ENCODE data around the gene FHIT. TPM values are rescaled to one million over a fixed set of nuclear protein-coding genes. Genes with fewer than 3 reads are reported as not detected.

Gene FHIT
- total and polyA plus RNA-seq, 2 of the 4 experiments (the other 2 are of a cell fraction) = 0.07 TPM; not detected in 1

DNA sequence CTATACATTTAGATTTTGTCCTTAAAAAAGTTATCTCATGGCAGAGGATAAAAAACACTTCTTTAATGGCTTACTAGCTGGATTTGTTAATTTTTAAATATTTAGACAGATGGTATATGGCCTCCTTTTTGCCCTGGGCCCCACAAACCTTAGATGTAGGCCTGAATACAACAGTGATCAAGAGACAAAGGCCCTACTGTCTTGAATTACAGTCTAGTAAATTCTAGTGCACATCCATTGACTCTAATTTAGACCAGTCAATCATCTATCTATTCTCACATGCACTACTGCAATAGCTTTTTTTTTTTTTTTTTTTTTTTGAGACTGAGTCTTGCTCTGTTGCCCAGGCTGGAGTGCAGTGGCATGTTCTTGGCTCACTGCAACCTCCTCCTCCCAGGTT is 452.8 kb downstream of the FHIT start (continued):
- no peak for TF ChIP-seq BHLHE40 (IDR thresholded peaks at IDR 0.05; ENCODE audit: low read depth, low read length)
- TF ChIP-seq MAZ (IDR thresholded peaks at IDR 0.05; ENCODE audit: borderline replicate concordance, low read depth, low read length) = no peak
- TF ChIP-seq NFE2L2 (IDR thresholded peaks at IDR 0.05; ENCODE audit: low read depth, low read length) = no peak

DNA sequence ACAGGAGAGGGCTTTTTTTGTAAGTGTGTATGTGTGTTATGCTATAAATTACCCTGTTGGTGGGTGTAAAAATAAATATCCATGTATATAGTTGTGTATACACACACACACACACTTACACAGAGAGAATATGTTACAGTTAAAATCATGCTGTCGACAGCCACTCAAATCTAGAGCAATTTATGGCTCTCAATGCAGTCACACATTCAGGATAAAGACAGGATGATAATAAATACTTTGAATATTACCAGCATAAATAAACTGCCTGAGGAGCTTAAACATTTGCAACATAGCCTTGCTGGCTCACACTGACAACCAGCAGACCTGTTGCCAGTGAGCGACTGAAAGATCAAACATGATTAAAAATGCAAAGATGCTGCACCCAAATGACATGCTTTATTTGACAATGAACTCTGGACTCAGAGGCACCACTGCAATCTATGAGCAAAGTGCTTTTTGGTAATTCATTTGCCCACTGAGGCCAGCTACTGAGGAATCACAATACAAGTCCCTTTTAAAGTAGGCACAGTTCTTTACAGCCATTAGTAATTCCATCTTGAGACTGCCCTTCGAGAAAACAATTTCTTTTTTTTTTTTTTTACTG is 458.9 kb downstream of the FHIT start:
- no peak overlapping the region for H4K5ac ChIP-seq (ENCODE audit: low read depth, low read length)
- H3K23ac ChIP-seq (ENCODE audit: low read depth, low read length) = no peak overlapping the region
- H2BK120ac ChIP-seq (ENCODE audit: low read depth, low read length) = no peak overlapping the region
- H2BK20ac ChIP-seq (ENCODE audit: low read depth, low read length) = no peak overlapping the region
- H4K91ac ChIP-seq (ENCODE audit: insufficient read depth, low read depth, low read length) = no peak overlapping the region
- no peaks in the 10 kb centered on the region for H4K20me1 ChIP-seq (ENCODE audit: insufficient read depth, low read length)
- H4K8ac ChIP-seq (ENCODE audit: low read depth in 2 of 2, low read length in 2 of 2) = no peak overlapping the region
- no peak overlapping the region for H2AFZ ChIP-seq (replicated peaks; ENCODE audit: low read length, poor library complexity)
- no peak overlapping the region for H3K14ac ChIP-seq (replicated peaks; ENCODE audit: low read depth, low read length)
- POLR2A ChIA-PET (ENCODE audit: unreplicated experiment) = no interaction called here
- no peaks in the 10 kb centered on the region for H3K9me1 ChIP-seq (ENCODE audit: insufficient read depth, low read length)
- H3K4me2 ChIP-seq (ENCODE audit: low read depth, low read length) = no peak overlapping the region
- in situ Hi-C loops (cut with MboI; ENCODE audit: low sequenced_read_pairs) (no loop called here), intact Hi-C loops (cut with micrococcal nuclease) (no loop called here), dilution Hi-C loops (cut with HindIII; ENCODE audit: low sequenced_read_pairs, unreplicated experiment) (no loop called here)
- H3K27ac ChIP-seq (ENCODE audit: insufficient read depth, low read length) = no peak overlapping the region
- no peak overlapping the region for H2AK9ac ChIP-seq (replicated peaks; ENCODE audit: low read depth, low read length, poor library complexity)
- no peak overlapping the region for H3K4me3 ChIP-seq (ENCODE audit: insufficient read depth, low read depth, low read length)
- BruUV-seq (replicated peaks) = no TSS peak
- no peaks in the 10 kb centered on the region for H3K36me3 ChIP-seq (ENCODE audit: control insufficient read depth, insufficient read depth, low read length)
- H2AK5ac ChIP-seq (ENCODE audit: low read depth, low read length) = no peak overlapping the region
- DNase-seq = no peak
- no peak overlapping the region for H3K18ac ChIP-seq (ENCODE audit: low read depth, low read length)
- 17% methylated on average over 1 of the region's 3 CpGs; no CpG with 5 or more reads in 1 of the 2 experiments for WGBS, 2 experiments (ENCODE audit: extremely low coverage in 2 of 2, insufficient read length in 1 of 2)
- no peak overlapping the region for H3K56ac ChIP-seq (ENCODE audit: extremely low read depth, insufficient read depth, low read length)
- no peak overlapping the region for H3K4ac ChIP-seq (ENCODE audit: low read depth, low read length)
- H3K9ac ChIP-seq (ENCODE audit: low read depth, low read length) = no peak overlapping the region
- H2BK5ac ChIP-seq (ENCODE audit: low read depth, low read length, poor library complexity, severe bottlenecking) = no peak overlapping the region
- no peak overlapping the region for H2BK15ac ChIP-seq (ENCODE audit: low read depth, low read length)
- no peaks in the 10 kb centered on the region for H3K4me1 ChIP-seq (ENCODE audit: control insufficient read depth, insufficient read depth, low read length)
- TF ChIP-seq SMC3 (IDR thresholded peaks at IDR 0.05; ENCODE audit: low read depth, low read length) (no peak), CEBPB (IDR thresholded peaks at IDR 0.05; ENCODE audit: low read depth, low read length) (no peak), POLR2A (IDR thresholded peaks at IDR 0.05; ENCODE audit: low read depth, low read length) (no peak), RAD21 (IDR thresholded peaks at IDR 0.05; ENCODE audit: low read length) (no peak), MXI1 (IDR thresholded peaks at IDR 0.05; ENCODE audit: borderline replicate concordance, low read depth, low read length) (no peak)
- TF ChIP-seq, protein P1, sequence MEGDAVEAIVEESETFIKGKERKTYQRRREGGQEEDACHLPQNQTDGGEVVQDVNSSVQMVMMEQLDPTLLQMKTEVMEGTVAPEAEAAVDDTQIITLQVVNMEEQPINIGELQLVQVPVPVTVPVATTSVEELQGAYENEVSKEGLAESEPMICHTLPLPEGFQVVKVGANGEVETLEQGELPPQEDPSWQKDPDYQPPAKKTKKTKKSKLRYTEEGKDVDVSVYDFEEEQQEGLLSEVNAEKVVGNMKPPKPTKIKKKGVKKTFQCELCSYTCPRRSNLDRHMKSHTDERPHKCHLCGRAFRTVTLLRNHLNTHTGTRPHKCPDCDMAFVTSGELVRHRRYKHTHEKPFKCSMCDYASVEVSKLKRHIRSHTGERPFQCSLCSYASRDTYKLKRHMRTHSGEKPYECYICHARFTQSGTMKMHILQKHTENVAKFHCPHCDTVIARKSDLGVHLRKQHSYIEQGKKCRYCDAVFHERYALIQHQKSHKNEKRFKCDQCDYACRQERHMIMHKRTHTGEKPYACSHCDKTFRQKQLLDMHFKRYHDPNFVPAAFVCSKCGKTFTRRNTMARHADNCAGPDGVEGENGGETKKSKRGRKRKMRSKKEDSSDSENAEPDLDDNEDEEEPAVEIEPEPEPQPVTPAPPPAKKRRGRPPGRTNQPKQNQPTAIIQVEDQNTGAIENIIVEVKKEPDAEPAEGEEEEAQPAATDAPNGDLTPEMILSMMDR (conservative IDR thresholded peaks at IDR 0.05; ENCODE audit: low read depth, low read length) = no peak
- ATAC-seq (ENCODE audit: low read depth) = no peak
- H3K79me1 ChIP-seq (ENCODE audit: low read depth in 1 of 2, low read length in 2 of 2) = no peaks in the 10 kb centered on the region
- CTCF ChIA-PET = interaction anchor here (0.8 kb wide), 1 partner anchor 19 kb away, joined by 3 read pairs; no protein-coding TSS in a partner anchor
- H3K9me3 ChIP-seq (ENCODE audit: control insufficient read depth, insufficient read depth, low read length) = no peaks in the 10 kb centered on the region
- no peaks in the 10 kb centered on the region for H3K27me3 ChIP-seq (ENCODE audit: control insufficient read depth, insufficient read depth, low read length)
